Neural cell (in vitro differentiated cells): Measurements from ENCODE around the gene ACRV1. TPM values are rescaled to one million over a fixed set of nuclear protein-coding genes. Genes with fewer than 3 reads are reported as not detected.

ENCODE experiments used
- H2AFZ ChIP-seq: fragments of 200-600, 300-800 bp; sonication (generic), shearing (Covaris generic); 2 replicates; pipeline ENCODE4 v1.6.0; 2014; ENCODE audit warnings: low read depth, mild to moderate bottlenecking, antibody characterized with exemption, low read length, moderate library complexity
- H3F3A ChIP-seq: fragments of 200-600 bp; shearing (Covaris generic); 2 replicates; pipeline ENCODE4 v1.6.1; 2016; ENCODE audit warnings: mild to moderate bottlenecking, moderate library complexity, mixed read lengths, antibody characterized with exemption, low read length; ENCODE audit not compliant: insufficient read depth, poor library complexity, severe bottlenecking
- H3K27ac ChIP-seq: fragments of 200-600, 300-800 bp; sonication (generic), shearing (Covaris generic); 2 replicates; pipeline ENCODE4 v1.5.1; 2014; ENCODE audit warnings: mild to moderate bottlenecking, low read length, moderate library complexity
- H3K27me3 ChIP-seq: fragments of 300-800, 200-600 bp; sonication (generic), shearing (Covaris generic); 2 replicates; pipeline ENCODE4 v1.6.0; 2014; ENCODE audit warnings: mild to moderate bottlenecking, low read depth, low read length, moderate library complexity; ENCODE audit not compliant: insufficient read depth
- H3K36me3 ChIP-seq: fragments of 300-800, 200-600 bp; sonication (generic), shearing (Covaris generic); 2 replicates; pipeline ENCODE4 v1.5.1; 2014; ENCODE audit warnings: mild to moderate bottlenecking, antibody characterized with exemption, low read length, moderate library complexity; ENCODE audit not compliant: insufficient read depth
- H3K4me2 ChIP-seq: fragments of 300-800, 200-600 bp; sonication (generic), shearing (Covaris generic); 2 replicates; pipeline ENCODE4 v1.6.0; 2014; ENCODE audit warnings: mild to moderate bottlenecking, low read length
- H3K4me3 ChIP-seq: fragments of 300-800, 200-600 bp; sonication (generic), shearing (Covaris generic); 2 replicates; pipeline ENCODE4 v1.5.1; 2014; ENCODE audit warnings: mild to moderate bottlenecking, low read length, moderate library complexity
- H3K79me2 ChIP-seq: fragments of 200-600 bp; shearing (Covaris generic); replicated peaks from 2 replicates; pipeline ENCODE4 v1.6.0; 2014; ENCODE audit warnings: mild to moderate bottlenecking, low read length, moderate library complexity; ENCODE audit not compliant: insufficient read depth
- H3K9ac ChIP-seq: fragments of 300-800, 200-600 bp; sonication (generic), shearing (Covaris generic); 2 replicates; pipeline ENCODE4 v1.6.1; 2016; ENCODE audit warnings: mild to moderate bottlenecking, low read length, mixed read lengths
- H3K9me2 ChIP-seq: fragments of 200-600 bp; shearing (Covaris generic); 2 replicates; pipeline ENCODE4 v1.6.1; 2016; ENCODE audit warnings: mild to moderate bottlenecking, low read length, mixed read lengths; ENCODE audit not compliant: insufficient read depth
- H3K9me3 ChIP-seq: fragments of 200-600, 300-800 bp; sonication (generic), shearing (Covaris generic); 2 replicates; pipeline ENCODE4 v1.6.1; 2016; ENCODE audit warnings: mild to moderate bottlenecking, mixed run types, low read length, moderate library complexity, mixed read lengths
- H4K20me1 ChIP-seq: fragments of 200-600 bp; shearing (Covaris generic); 2 replicates; pipeline ENCODE4 v1.6.1; 2016; ENCODE audit warnings: mild to moderate bottlenecking, mixed run types; ENCODE audit not compliant: insufficient read depth
- EP300 ChIP-seq: fragments of 450-650 bp; conservative IDR thresholded peaks from 2 replicates; pipeline ENCODE4 v1.6.1; 2014; ENCODE audit warnings: antibody characterized with exemption, mild to moderate bottlenecking, moderate library complexity; ENCODE audit not compliant: poor library complexity, severe bottlenecking
- EZH2 ChIP-seq: fragments of 200-600, 300-800 bp; shearing (Covaris generic), sonication (generic); IDR thresholded peaks from 2 replicates; pipeline ENCODE4 v1.6.1; 2014; ENCODE audit warnings: antibody characterized with exemption, low read length, borderline replicate concordance, mild to moderate bottlenecking; ENCODE audit not compliant: insufficient read depth, poor library complexity, severe bottlenecking
- MXI1 ChIP-seq: fragments of 450-650 bp; conservative IDR thresholded peaks from 2 replicates; pipeline ENCODE4 v1.6.1; 2014; ENCODE audit warnings: antibody characterized with exemption, mild to moderate bottlenecking; ENCODE audit not compliant: poor library complexity, severe bottlenecking
- POLR2AphosphoS5 ChIP-seq: IDR thresholded peaks from 2 replicates; pipeline ENCODE4 v1.6.1; 2012
- RAD21 ChIP-seq: fragments of 450-650 bp; conservative IDR thresholded peaks from 2 replicates; pipeline ENCODE4 v1.6.1; 2014; ENCODE audit warnings: antibody characterized with exemption, mild to moderate bottlenecking, moderate library complexity
- SMC3 ChIP-seq: fragments of 450-650 bp; conservative IDR thresholded peaks from 2 replicates; pipeline ENCODE4 v1.6.1; 2014; ENCODE audit warnings: antibody characterized with exemption, mild to moderate bottlenecking, moderate library complexity; ENCODE audit not compliant: poor library complexity
- TAF1 ChIP-seq: IDR thresholded peaks from 2 replicates; pipeline ENCODE4 v1.6.1; 2012; ENCODE audit warnings: low read depth
- polyA plus RNA-seq: library from polyadenylated mRNA; depleted of rRNA; stranded (reverse); fragments of >200 nt; gene quantifications from 2 replicates; pipeline ENCODE4 v1.2.3, GENCODE V29; 2014
- TF ChIP-seq, protein P1 (sequence below): IDR thresholded peaks from 2 replicates; pipeline ENCODE4 v1.6.1; 2012; ENCODE audit warnings: borderline replicate concordance
- TF ChIP-seq, protein P2 (sequence below): fragments of 450-650 bp; IDR thresholded peaks from 2 replicates; pipeline ENCODE4 v1.5.1; 2014; ENCODE audit warnings: antibody characterized with exemption, mild to moderate bottlenecking, moderate library complexity; ENCODE audit not compliant: poor library complexity, severe bottlenecking

ACRV1 gene
- polyA plus RNA-seq, 1 donor from 2014 or later = 0.52 TPM

DNA sequence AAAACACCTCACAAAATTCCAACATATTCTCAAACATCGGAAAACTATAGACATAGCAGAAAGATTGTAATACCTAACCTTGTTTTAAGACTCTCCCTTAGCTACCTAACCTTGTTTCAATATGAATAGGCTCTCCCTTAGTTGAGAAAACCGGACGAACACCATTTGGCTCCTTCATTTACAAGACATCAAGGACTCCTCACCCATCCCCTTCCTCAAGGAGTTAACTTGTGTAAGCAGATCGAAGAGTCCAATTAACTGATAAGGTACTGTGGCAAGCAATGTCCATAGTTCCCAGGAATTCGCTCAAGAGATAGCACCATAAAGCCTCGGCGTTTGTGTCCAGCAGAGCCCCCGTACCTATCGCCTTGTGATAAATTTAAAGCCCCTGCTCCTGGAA lies 4.6 kb upstream of the ACRV1 start:
- Histone ChIP-seq H3K79me2 (no peaks in the 10 kb centered on the region), H3K27me3 (no peaks in the 10 kb centered on the region), H3K9me3 (no peaks in the 10 kb centered on the region), H4K20me1 (no peaks in the 10 kb centered on the region), H3K4me2 (no peak overlapping the region), H3K9me2 (no peaks in the 10 kb centered on the region), H2AFZ (no peak overlapping the region), H3K36me3 (no peaks in the 10 kb centered on the region), H3K4me3 (no peak overlapping the region), H3K27ac (no peak overlapping the region), H3F3A (no peaks in the 10 kb centered on the region), H3K9ac (no peak overlapping the region)
- TF ChIP-seq SMC3 (no peak), POLR2AphosphoS5 (no peak), EZH2 (no peak), EP300 (no peak), RAD21 (no peak), TAF1 (no peak), MXI1 (no peak)
- TF ChIP-seq, protein P1, sequence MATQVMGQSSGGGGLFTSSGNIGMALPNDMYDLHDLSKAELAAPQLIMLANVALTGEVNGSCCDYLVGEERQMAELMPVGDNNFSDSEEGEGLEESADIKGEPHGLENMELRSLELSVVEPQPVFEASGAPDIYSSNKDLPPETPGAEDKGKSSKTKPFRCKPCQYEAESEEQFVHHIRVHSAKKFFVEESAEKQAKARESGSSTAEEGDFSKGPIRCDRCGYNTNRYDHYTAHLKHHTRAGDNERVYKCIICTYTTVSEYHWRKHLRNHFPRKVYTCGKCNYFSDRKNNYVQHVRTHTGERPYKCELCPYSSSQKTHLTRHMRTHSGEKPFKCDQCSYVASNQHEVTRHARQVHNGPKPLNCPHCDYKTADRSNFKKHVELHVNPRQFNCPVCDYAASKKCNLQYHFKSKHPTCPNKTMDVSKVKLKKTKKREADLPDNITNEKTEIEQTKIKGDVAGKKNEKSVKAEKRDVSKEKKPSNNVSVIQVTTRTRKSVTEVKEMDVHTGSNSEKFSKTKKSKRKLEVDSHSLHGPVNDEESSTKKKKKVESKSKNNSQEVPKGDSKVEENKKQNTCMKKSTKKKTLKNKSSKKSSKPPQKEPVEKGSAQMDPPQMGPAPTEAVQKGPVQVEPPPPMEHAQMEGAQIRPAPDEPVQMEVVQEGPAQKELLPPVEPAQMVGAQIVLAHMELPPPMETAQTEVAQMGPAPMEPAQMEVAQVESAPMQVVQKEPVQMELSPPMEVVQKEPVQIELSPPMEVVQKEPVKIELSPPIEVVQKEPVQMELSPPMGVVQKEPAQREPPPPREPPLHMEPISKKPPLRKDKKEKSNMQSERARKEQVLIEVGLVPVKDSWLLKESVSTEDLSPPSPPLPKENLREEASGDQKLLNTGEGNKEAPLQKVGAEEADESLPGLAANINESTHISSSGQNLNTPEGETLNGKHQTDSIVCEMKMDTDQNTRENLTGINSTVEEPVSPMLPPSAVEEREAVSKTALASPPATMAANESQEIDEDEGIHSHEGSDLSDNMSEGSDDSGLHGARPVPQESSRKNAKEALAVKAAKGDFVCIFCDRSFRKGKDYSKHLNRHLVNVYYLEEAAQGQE = no peak
- TF ChIP-seq, protein P2, sequence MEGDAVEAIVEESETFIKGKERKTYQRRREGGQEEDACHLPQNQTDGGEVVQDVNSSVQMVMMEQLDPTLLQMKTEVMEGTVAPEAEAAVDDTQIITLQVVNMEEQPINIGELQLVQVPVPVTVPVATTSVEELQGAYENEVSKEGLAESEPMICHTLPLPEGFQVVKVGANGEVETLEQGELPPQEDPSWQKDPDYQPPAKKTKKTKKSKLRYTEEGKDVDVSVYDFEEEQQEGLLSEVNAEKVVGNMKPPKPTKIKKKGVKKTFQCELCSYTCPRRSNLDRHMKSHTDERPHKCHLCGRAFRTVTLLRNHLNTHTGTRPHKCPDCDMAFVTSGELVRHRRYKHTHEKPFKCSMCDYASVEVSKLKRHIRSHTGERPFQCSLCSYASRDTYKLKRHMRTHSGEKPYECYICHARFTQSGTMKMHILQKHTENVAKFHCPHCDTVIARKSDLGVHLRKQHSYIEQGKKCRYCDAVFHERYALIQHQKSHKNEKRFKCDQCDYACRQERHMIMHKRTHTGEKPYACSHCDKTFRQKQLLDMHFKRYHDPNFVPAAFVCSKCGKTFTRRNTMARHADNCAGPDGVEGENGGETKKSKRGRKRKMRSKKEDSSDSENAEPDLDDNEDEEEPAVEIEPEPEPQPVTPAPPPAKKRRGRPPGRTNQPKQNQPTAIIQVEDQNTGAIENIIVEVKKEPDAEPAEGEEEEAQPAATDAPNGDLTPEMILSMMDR = no peak

DNA sequence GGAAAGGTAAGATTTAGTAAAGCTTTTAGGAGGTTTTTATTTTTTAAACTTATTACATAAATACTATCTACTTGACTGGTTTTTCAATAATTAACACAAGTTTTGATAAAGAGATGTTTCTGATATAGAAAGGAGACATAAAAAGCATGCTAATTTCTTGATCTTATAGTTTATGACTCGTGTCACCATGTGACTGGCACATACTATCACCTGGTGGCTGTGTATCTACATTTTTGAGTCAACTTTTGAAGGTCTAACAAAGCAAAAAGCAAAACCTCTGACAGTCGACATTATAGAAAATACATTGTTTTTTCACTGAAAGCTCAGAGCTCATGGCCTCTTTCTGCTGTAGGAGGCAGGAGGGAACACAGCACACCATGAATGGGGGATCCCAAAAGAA lies 810 bp downstream of the ACRV1 start:
- H3K27me3 ChIP-seq = no peaks in the 10 kb centered on the region
- no peaks in the 10 kb centered on the region for H4K20me1 ChIP-seq
- no peaks in the 10 kb centered on the region for H3K79me2 ChIP-seq
- no peak overlapping the region for H3K27ac ChIP-seq
- no peaks in the 10 kb centered on the region for H3F3A ChIP-seq
- H3K9ac ChIP-seq = no peak overlapping the region
- H3K4me2 ChIP-seq = no peak overlapping the region
- no peaks in the 10 kb centered on the region for H3K9me3 ChIP-seq
- H2AFZ ChIP-seq = no peak overlapping the region
- TF ChIP-seq, protein P1 = no peak
- TF ChIP-seq POLR2AphosphoS5 (no peak), RAD21 (no peak), EZH2 (no peak), SMC3 (no peak), TAF1 (no peak), MXI1 (no peak), EP300 (no peak)
- TF ChIP-seq, protein P2 = no peak
- no peaks in the 10 kb centered on the region for H3K9me2 ChIP-seq
- H3K4me3 ChIP-seq = no peak overlapping the region
- no peaks in the 10 kb centered on the region for H3K36me3 ChIP-seq
